Thymus (tissue), 11 donors: Measurements from ENCODE around the gene PCSK5. TPM values are rescaled to one million over a fixed set of nuclear protein-coding genes. Genes with fewer than 3 reads are reported as not detected.

Experiments
- DNase-seq, 9 donors: peaks; one replicate each; pipeline ENCODE4 v3.0.0-alpha.2; 2013; ENCODE audit warnings: low spot score in 9 of 9, low read depth in 6 of 9, missing footprints in 1 of 9
- H3K27ac ChIP-seq, 2 donors: one replicate each; pipeline ENCODE4 v1.5.1; 2013; ENCODE audit warnings: control low read depth in 1 of 2, low read depth in 1 of 2, low read length in 1 of 2, mild to moderate bottlenecking in 1 of 2, moderate library complexity in 1 of 2
- H3K27me3 ChIP-seq, 2 donors: one replicate each; pipeline ENCODE4 v1.5.1; 2013; ENCODE audit warnings: low read length in 1 of 2; ENCODE audit not compliant: control insufficient read depth in 2 of 2, insufficient read depth in 1 of 2
- H3K36me3 ChIP-seq, 2 donors: one replicate each; pipeline ENCODE4 v1.5.1; 2013; ENCODE audit warnings: low read length in 1 of 2, mild to moderate bottlenecking in 1 of 2, moderate library complexity in 1 of 2; ENCODE audit not compliant: control insufficient read depth in 2 of 2, insufficient read depth in 2 of 2
- H3K4me1 ChIP-seq, 2 donors: one replicate each; pipeline ENCODE4 v1.5.1; 2013; ENCODE audit warnings: low read length in 2 of 2; ENCODE audit not compliant: control insufficient read depth in 2 of 2, insufficient read depth in 2 of 2
- H3K4me3 ChIP-seq, 2 donors: one replicate each; pipeline ENCODE4 v1.5.1; 2013; ENCODE audit warnings: low read length in 2 of 2, control low read depth in 1 of 2, mild to moderate bottlenecking in 1 of 2
- H3K9me3 ChIP-seq, 2 donors: one replicate each; pipeline ENCODE4 v1.5.1; 2013; ENCODE audit warnings: low read length in 1 of 2, mild to moderate bottlenecking in 1 of 2; ENCODE audit not compliant: control insufficient read depth in 2 of 2, insufficient read depth in 1 of 2
- WGBS: extraction: QIAGEN DNeasy Blood & Tissue Kit; methylation state at CpG from one replicate; pipeline ENCODE4 v1.1.7; 2013; 5-methylcytosine and 5-hydroxymethylcytosine counted together
- polyA plus RNA-seq: library from polyadenylated mRNA; stranded (reverse); fragments of 200-250 nt; gene quantifications from one replicate; pipeline ENCODE4 v1.2.3, GENCODE V29; 2013
- total RNA-seq: library from RNA; stranded (reverse); fragments of 120-200 nt; gene quantifications from one replicate; pipeline ENCODE4 v1.2.4, GENCODE V29; 2013
- donor health status: healthy.

The PCSK5 gene
- total and polyA plus RNA-seq, 2 donors = 4.1 to 20.1 TPM

GRCh38 chr9:76255781-76256455, 365.4 kb downstream of the PCSK5 start:
- Histone ChIP-seq H3K27me3 (no peaks in the 10 kb centered on the region), H3K4me3 (no peak overlapping the region), H3K9me3 (no peaks in the 10 kb centered on the region), H3K36me3 (no peaks in the 10 kb centered on the region), H3K4me1 (no peaks in the 10 kb centered on the region), H3K27ac (no peak overlapping the region)
- 92% methylated on average over 12 of the region's 12 CpGs for WGBS
- no peak for DNase-seq

DNA sequence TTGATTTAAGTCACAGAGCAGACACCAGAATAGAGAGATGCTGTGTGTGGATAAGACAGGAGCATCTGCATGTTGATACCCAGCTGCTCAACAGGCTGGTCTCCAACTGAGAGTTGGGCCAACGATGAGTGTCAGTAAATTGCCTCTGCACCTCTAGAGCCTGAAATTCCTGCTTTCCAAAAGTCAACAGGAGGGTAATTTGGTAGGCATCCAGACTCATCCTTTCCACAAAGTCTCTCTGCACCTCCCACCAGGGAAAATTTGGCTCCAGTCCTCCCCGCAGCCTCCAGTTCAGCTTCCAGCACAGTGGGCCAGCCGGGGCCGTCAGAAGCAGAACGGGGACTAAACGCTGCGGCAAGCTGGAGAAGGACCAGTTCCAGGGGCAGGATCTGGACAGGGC, 366.8 kb downstream of the PCSK5 start:
- no peak for DNase-seq
- H3K9me3 ChIP-seq = no peaks in the 10 kb centered on the region
- no peaks in the 10 kb centered on the region for H3K4me1 ChIP-seq
- no peak overlapping the region for H3K4me3 ChIP-seq
- 97% methylated on average over 7 of the region's 7 CpGs for WGBS
- no peak overlapping the region for H3K27ac ChIP-seq
- H3K36me3 ChIP-seq = no peaks in the 10 kb centered on the region
- no peaks in the 10 kb centered on the region for H3K27me3 ChIP-seq

DNA sequence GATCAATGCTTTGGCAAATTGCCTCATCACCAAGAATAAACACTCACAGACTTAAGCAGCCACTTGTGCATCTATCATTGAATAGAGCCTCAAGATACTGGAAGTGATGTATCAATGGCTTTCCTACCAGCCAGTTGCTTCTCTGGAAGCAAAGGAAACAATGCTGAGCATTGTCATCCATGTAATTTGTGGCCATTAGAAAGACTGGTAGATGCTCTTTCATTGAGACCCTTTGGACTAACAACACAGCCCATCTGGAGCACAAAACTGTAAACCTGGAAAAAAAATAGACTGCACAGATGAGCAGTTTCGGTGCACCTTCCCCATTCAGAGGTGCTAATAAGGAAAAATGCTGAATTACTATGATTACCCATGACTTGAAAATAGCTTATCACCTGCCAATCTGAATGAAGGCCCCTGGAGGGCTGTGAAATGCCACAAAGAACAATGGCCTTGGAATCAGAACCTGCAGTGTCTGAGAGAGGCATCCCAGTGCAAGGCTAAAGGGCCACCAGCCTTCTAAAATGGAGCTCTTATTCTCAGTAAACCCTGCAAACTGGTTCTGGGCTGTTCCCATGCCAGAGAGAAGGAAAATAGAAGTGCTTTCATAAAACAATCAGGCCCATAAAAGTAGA, 376.3 kb downstream of the PCSK5 start:
- H3K4me3 ChIP-seq = no peak overlapping the region
- DNase-seq = no peak
- H3K36me3 ChIP-seq = no peaks in the 10 kb centered on the region
- H3K4me1 ChIP-seq = no peaks in the 10 kb centered on the region
- no peaks in the 10 kb centered on the region for H3K27me3 ChIP-seq
- H3K9me3 ChIP-seq = no peaks in the 10 kb centered on the region
- no peak overlapping the region for H3K27ac ChIP-seq
- 95% methylated on average over 1 of the region's 1 CpG for WGBS

DNA sequence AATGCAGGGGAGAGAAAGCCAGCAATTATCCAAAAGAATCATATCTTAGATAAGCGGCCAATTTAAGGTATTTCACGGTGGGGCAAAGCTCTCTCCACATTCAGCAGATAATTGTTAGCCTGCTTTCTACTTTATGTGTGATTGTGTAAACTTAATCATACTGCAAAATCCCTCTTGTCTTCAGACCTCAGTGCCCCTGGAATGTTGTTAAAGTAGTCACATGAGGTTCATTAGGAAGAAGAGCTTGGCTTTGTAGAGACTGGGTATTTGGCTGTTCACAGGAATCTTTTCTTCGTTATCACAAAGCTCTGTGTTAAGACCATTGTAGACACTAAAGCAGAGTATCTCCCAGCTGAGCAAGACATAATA, 376.8 kb downstream of the PCSK5 start:
- no peak for DNase-seq
- Histone ChIP-seq H3K36me3 (no peaks in the 10 kb centered on the region), H3K4me1 (no peaks in the 10 kb centered on the region), H3K9me3 (no peaks in the 10 kb centered on the region), H3K27me3 (no peaks in the 10 kb centered on the region), H3K4me3 (no peak overlapping the region), H3K27ac (no peak overlapping the region)
- 98% methylated on average over 3 of the region's 3 CpGs for WGBS

DNA sequence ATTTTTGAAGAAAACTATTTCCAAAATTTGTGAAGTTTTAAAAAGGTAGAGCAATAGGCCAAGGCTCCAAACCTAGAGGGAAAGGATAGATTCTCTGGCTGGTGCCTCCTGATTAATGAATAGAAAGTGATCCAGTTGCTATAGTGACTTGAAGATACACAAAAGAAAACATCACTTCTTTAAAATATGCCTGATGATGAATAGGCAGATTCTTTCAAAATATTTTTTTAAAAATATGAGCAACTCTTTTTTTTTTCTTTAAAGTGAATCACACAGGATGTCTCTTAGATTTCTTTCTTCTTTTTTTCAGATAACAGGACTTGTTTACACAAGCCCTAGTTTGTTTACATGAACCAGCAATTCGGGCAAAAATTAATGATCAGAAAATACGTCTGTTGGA, 379.3 kb downstream of the PCSK5 start:
- Histone ChIP-seq H3K36me3 (no peaks in the 10 kb centered on the region), H3K27ac (no peak overlapping the region), H3K4me1 (no peaks in the 10 kb centered on the region), H3K4me3 (no peak overlapping the region), H3K27me3 (no peaks in the 10 kb centered on the region), H3K9me3 (no peaks in the 10 kb centered on the region)
- 89% methylated on average over 2 of the region's 2 CpGs for WGBS
- no peak for DNase-seq

GRCh38 chr9:76271755-76272154, 381.3 kb downstream of the PCSK5 start:
- Histone ChIP-seq H3K27ac (no peak overlapping the region), H3K36me3 (no peaks in the 10 kb centered on the region), H3K9me3 (no peaks in the 10 kb centered on the region), H3K4me3 (no peak overlapping the region), H3K4me1 (no peaks in the 10 kb centered on the region), H3K27me3 (no peaks in the 10 kb centered on the region)
- 96% methylated on average over 1 of the region's 1 CpG for WGBS
- DNase-seq = no peak

GRCh38 chr9:76289042-76289441, 398.6 kb downstream of the PCSK5 start:
- 97% methylated on average over 7 of the region's 7 CpGs for WGBS
- DNase-seq = no peak
- no peak overlapping the region for H3K27ac ChIP-seq
- no peak overlapping the region for H3K4me3 ChIP-seq
- H3K27me3 ChIP-seq = no peaks in the 10 kb centered on the region
- no peaks in the 10 kb centered on the region for H3K36me3 ChIP-seq
- no peaks in the 10 kb centered on the region for H3K4me1 ChIP-seq
- H3K9me3 ChIP-seq = no peaks in the 10 kb centered on the region

- DNase-seq = no peak
- no peaks in the 10 kb centered on the region for H3K9me3 ChIP-seq
- H3K4me3 ChIP-seq = no peak overlapping the region
- H3K4me1 ChIP-seq = no peaks in the 10 kb centered on the region
- no peaks in the 10 kb centered on the region for H3K36me3 ChIP-seq
- H3K27me3 ChIP-seq = no peaks in the 10 kb centered on the region
- H3K27ac ChIP-seq = no peak overlapping the region
Measured at GRCh38 chr9:76289703-76290102, 399.2 kb downstream of the PCSK5 start.

- 95% methylated on average over 2 of the region's 2 CpGs for WGBS
- no peaks in the 10 kb centered on the region for H3K4me1 ChIP-seq
Measured at GRCh38 chr9:76290555-76290954, 400.1 kb downstream of the PCSK5 start.

More at GRCh38 chr9:76290555-76290954, 400.1 kb downstream of the PCSK5 start:
- H3K27me3 ChIP-seq = no peaks in the 10 kb centered on the region
- no peak overlapping the region for H3K4me3 ChIP-seq
- no peaks in the 10 kb centered on the region for H3K9me3 ChIP-seq
- DNase-seq = no peak
- H3K27ac ChIP-seq = no peak overlapping the region
- H3K36me3 ChIP-seq = no peaks in the 10 kb centered on the region
